H9 (cell line): ENCODE results near the gene MAGT1. TPM values are rescaled to one million over a fixed set of nuclear protein-coding genes. Genes with fewer than 3 reads are reported as not detected.

Experiments
- DNase-seq: peaks from one replicate; pipeline ENCODE4 v3.0.0-alpha.2; 2017
- H2AFZ ChIP-seq: one replicate; pipeline ENCODE4 v1.6.1; 2013; ENCODE audit warnings: mild to moderate bottlenecking, low read length, control low read depth, moderate library complexity
- H2AK5ac ChIP-seq: 2 replicates; pipeline ENCODE4 v1.6.1; 2013; ENCODE audit warnings: low read length, control low read depth, mixed read lengths; ENCODE audit not compliant: insufficient read length
- H2BK120ac ChIP-seq: one replicate; pipeline ENCODE4 v1.6.1; 2013; ENCODE audit warnings: low read depth, mild to moderate bottlenecking, low read length, control low read depth, inconsistent platforms; ENCODE audit not compliant: poor library complexity, severe bottlenecking
- H2BK12ac ChIP-seq: 2 replicates; pipeline ENCODE4 v1.6.1; 2013; ENCODE audit warnings: low read length, control low read depth, mixed read lengths, low read depth; ENCODE audit not compliant: insufficient read length
- H2BK15ac ChIP-seq: 2 replicates; pipeline ENCODE4 v1.6.1; 2013; ENCODE audit warnings: low read depth, low read length, control low read depth
- H2BK20ac ChIP-seq: one replicate; pipeline ENCODE4 v1.6.1; 2013; ENCODE audit warnings: low read depth, mild to moderate bottlenecking, low read length, control low read depth, inconsistent platforms; ENCODE audit not compliant: poor library complexity, severe bottlenecking
- H2BK5ac ChIP-seq: 2 replicates; pipeline ENCODE4 v1.6.1; 2013; ENCODE audit warnings: low read length, control low read depth, mixed read lengths; ENCODE audit not compliant: insufficient read length
- H3K14ac ChIP-seq: 2 replicates; pipeline ENCODE4 v1.6.1; 2013; ENCODE audit warnings: low read length, control low read depth; ENCODE audit not compliant: insufficient read depth
- H3K18ac ChIP-seq: 2 replicates; pipeline ENCODE4 v1.6.1; 2013; ENCODE audit warnings: low read depth, mild to moderate bottlenecking, mixed read lengths, low read length, control low read depth; ENCODE audit not compliant: insufficient read length
- H3K23ac ChIP-seq: 2 replicates; pipeline ENCODE4 v1.6.1; 2013; ENCODE audit warnings: low read length, control low read depth, mixed read lengths, low read depth; ENCODE audit not compliant: insufficient read length
- H3K23me2 ChIP-seq: 2 replicates; pipeline ENCODE4 v1.6.1; 2013; ENCODE audit warnings: low read depth, mild to moderate bottlenecking, mixed read lengths, low read length, control low read depth; ENCODE audit not compliant: insufficient read length, poor library complexity, severe bottlenecking
- H3K27ac ChIP-seq: 2 replicates; pipeline ENCODE4 v1.5.1; 2013; ENCODE audit warnings: low read length, control low read depth, mixed read lengths, low read depth; ENCODE audit not compliant: insufficient read length
- H3K27me3 ChIP-seq: 2 replicates; pipeline ENCODE4 v1.6.1; 2013; ENCODE audit warnings: low read length, control low read depth, inconsistent platforms; ENCODE audit not compliant: insufficient read depth
- H3K4ac ChIP-seq: 2 replicates; pipeline ENCODE4 v1.6.1; 2013; ENCODE audit warnings: low read depth, mild to moderate bottlenecking, control low read depth, inconsistent platforms, low read length, moderate library complexity
- H3K4me1 ChIP-seq: 2 replicates; pipeline ENCODE4 v1.6.1; 2013; ENCODE audit warnings: low read length, control low read depth, inconsistent platforms; ENCODE audit not compliant: insufficient read depth
- H3K4me2 ChIP-seq: 2 replicates; pipeline ENCODE4 v1.6.1; 2013; ENCODE audit warnings: low read length, control low read depth, mixed read lengths; ENCODE audit not compliant: insufficient read length, insufficient read depth
- H3K56ac ChIP-seq: 2 replicates; pipeline ENCODE4 v1.6.1; 2013; ENCODE audit warnings: low read depth, mild to moderate bottlenecking, mixed read lengths, low read length, control low read depth; ENCODE audit not compliant: insufficient read length
- H3K79me1 ChIP-seq: 2 replicates; pipeline ENCODE4 v1.6.1; 2013; ENCODE audit warnings: low read depth, mild to moderate bottlenecking, moderate library complexity, low read length, control low read depth, inconsistent platforms; ENCODE audit not compliant: insufficient read depth, poor library complexity, severe bottlenecking
- H3K79me2 ChIP-seq: 2 replicates; pipeline ENCODE4 v1.6.1; 2013; ENCODE audit warnings: low read length, control low read depth, inconsistent platforms; ENCODE audit not compliant: insufficient read depth
- H3K9ac ChIP-seq: 2 replicates; pipeline ENCODE4 v1.6.1; 2013; ENCODE audit warnings: low read length, control low read depth, mixed read lengths; ENCODE audit not compliant: insufficient read length; ENCODE audit errors: extremely low read depth
- H3K9me3 ChIP-seq: one replicate; pipeline ENCODE4 v1.6.1; 2013; ENCODE audit warnings: low read depth, low read length, inconsistent platforms; ENCODE audit not compliant: control insufficient read depth
- H3T11ph ChIP-seq: one replicate; pipeline ENCODE4 v1.6.1; 2013; ENCODE audit warnings: mild to moderate bottlenecking, low read length, control low read depth, inconsistent platforms
- H4K20me1 ChIP-seq: one replicate; pipeline ENCODE4 v1.6.1; 2013; ENCODE audit not compliant: control insufficient read depth, insufficient read length, insufficient read depth
- H4K5ac ChIP-seq: 2 replicates; pipeline ENCODE4 v1.6.1; 2013; ENCODE audit warnings: low read depth, mild to moderate bottlenecking, mixed read lengths, low read length, control low read depth; ENCODE audit not compliant: insufficient read length
- H4K8ac ChIP-seq: replicated peaks from 2 replicates; pipeline ENCODE4 v1.6.1; 2013; ENCODE audit warnings: low read length, control low read depth, mixed read lengths, low read depth; ENCODE audit not compliant: insufficient read length
- H4K91ac ChIP-seq: 2 replicates; pipeline ENCODE4 v1.6.1; 2013; ENCODE audit warnings: low read depth, mild to moderate bottlenecking, moderate library complexity, mixed read lengths, low read length, control low read depth; ENCODE audit not compliant: insufficient read length
- H3K27ac Mint-ChIP-seq, 3 experiments: 2 replicates in 2 of 3; 3 replicates in 1 of 3; pipeline ENCODE4 v1.8.0; 2020 to 2021; ENCODE audit warnings: mixed read lengths in 3 of 3, mild to moderate bottlenecking in 1 of 3, moderate library complexity in 1 of 3
- H3K27me3 Mint-ChIP-seq: 2 replicates; pipeline ENCODE4 v1.8.0; 2021; ENCODE audit warnings: low read depth, mild to moderate bottlenecking, moderate library complexity, mixed read lengths
- H3K36me3 Mint-ChIP-seq, 3 experiments: 2 replicates in 2 of 3; 3 replicates in 1 of 3; pipeline ENCODE4 v1.8.0; 2020 to 2021; ENCODE audit warnings: low read depth in 3 of 3, mixed read lengths in 3 of 3; ENCODE audit not compliant: insufficient read depth in 1 of 3
- H3K4me1 Mint-ChIP-seq, 2 experiments: 2 replicates each; pipeline ENCODE4 v1.8.0; 2020; ENCODE audit warnings: mixed read lengths in 2 of 2
- H3K4me3 Mint-ChIP-seq, 2 experiments: 2 replicates in 1 of 2; 3 replicates in 1 of 2; pipeline ENCODE4 v1.8.0; 2020 to 2021; ENCODE audit warnings: mild to moderate bottlenecking in 2 of 2, mixed read lengths in 2 of 2, moderate library complexity in 1 of 2
- H3K9me3 Mint-ChIP-seq, 2 experiments: 2 replicates in 1 of 2; 3 replicates in 1 of 2; pipeline ENCODE4 v1.8.0; 2020; ENCODE audit warnings: mild to moderate bottlenecking in 2 of 2, mixed read lengths in 2 of 2, moderate library complexity in 1 of 2
- CTCF ChIP-seq: fragments of 200-600 bp; sonication (generic); conservative IDR thresholded peaks from 3 replicates; pipeline ENCODE4 v1.8.0; 2021; ENCODE audit warnings: antibody characterized with exemption, mild to moderate bottlenecking
- WGBS: extraction: QIAGEN DNeasy Blood & Tissue Kit; methylation state at CpG from one replicate; pipeline ENCODE4 v1.1.7; 2013; ENCODE audit warnings: missing lambda C conversion rate, low lambda C conversion rate, mixed read lengths; ENCODE audit not compliant: insufficient read length; ENCODE audit errors: extremely low coverage; 5-methylcytosine and 5-hydroxymethylcytosine counted together
- total RNA-seq: library from RNA; stranded (reverse); gene quantifications from 2 replicates; pipeline ENCODE4 v1.2.1, GENCODE V29; 2021

Gene MAGT1
- total RNA-seq, 1 experiment from 2014 or later, result 42.8 TPM

GRCh38 chrX:77930581-77930980 lies 35.3 kb upstream of the MAGT1 start:
- WGBS, result no CpG with 5 or more reads among the region's 1 CpG
- H3K4me3 Mint-ChIP-seq, result no peak overlapping the region

More at GRCh38 chrX:77930581-77930980, 35.3 kb upstream of the MAGT1 start:
- H3K14ac ChIP-seq, result no peak overlapping the region
- H2BK120ac ChIP-seq, result no peak overlapping the region
- H2BK5ac ChIP-seq, result no peak overlapping the region
- no peak overlapping the region for H3K18ac ChIP-seq
- TF ChIP-seq CTCF, result no peak
- no peaks in the 10 kb centered on the region for H4K20me1 ChIP-seq
- H3K23me2 ChIP-seq, result no peaks in the 10 kb centered on the region
- no peak overlapping the region for H4K5ac ChIP-seq
- H3K4me1 ChIP-seq, result no peaks in the 10 kb centered on the region
- no peak overlapping the region for H3K27ac ChIP-seq
- H3T11ph ChIP-seq, result no peak overlapping the region
- peaks cover 22% of the 10 kb centered on the region for H3K9me3 ChIP-seq
- no peak overlapping the region for H3K4me2 ChIP-seq
- H2BK20ac ChIP-seq, result no peak overlapping the region
- no peak overlapping the region for H2AK5ac ChIP-seq
- H4K8ac ChIP-seq, result no peak overlapping the region
- no peak overlapping the region for H3K9ac ChIP-seq
- no peak for DNase-seq
- Mint-ChIP-seq H3K27me3 (no peaks in the 10 kb centered on the region), H3K36me3 (peaks cover 0 to 7% (median 2%) of the 10 kb centered on the region in 3 experiments; a peak in 5 of 7 replicates), H3K4me1 (no peaks in the 10 kb centered on the region), H3K9me3 (peaks cover 52% of the 10 kb centered on the region in 2 experiments), H3K27ac (no peak overlapping the region)
- H2BK12ac ChIP-seq, result no peak overlapping the region
- H2AFZ ChIP-seq, result no peak overlapping the region
- no peak overlapping the region for H3K4ac ChIP-seq
- H3K27me3 ChIP-seq, result no peaks in the 10 kb centered on the region
- H3K23ac ChIP-seq, result no peak overlapping the region
- no peaks in the 10 kb centered on the region for H3K79me1 ChIP-seq
- H3K56ac ChIP-seq, result no peak overlapping the region
- no peak overlapping the region for H4K91ac ChIP-seq
- no peaks in the 10 kb centered on the region for H3K79me2 ChIP-seq
- no peak overlapping the region for H2BK15ac ChIP-seq
